H1 (cell line): Measurements from ENCODE around the gene CFAP221. TPM values are rescaled to one million over a fixed set of nuclear protein-coding genes. Genes with fewer than 3 reads are reported as not detected.
A peak's percentile ranks its signal among the peaks of the same experiment; 100 is the strongest.

Source experiments
- CTCF ChIA-PET: fragments of 300-600 bp; sonication (Branson Sonifier 250); formaldehyde crosslinking; loops from one replicate; lab custom pipeline; 2021; ENCODE audit not compliant: partially characterized antibody; lab: Charles Lee
- POLR2A ChIA-PET: fragments of 300-600 bp; sonication (Branson Sonifier 250); formaldehyde crosslinking; loops from one replicate; lab custom pipeline; 2021; ENCODE audit warnings: inconsistent platforms; ENCODE audit not compliant: partially characterized antibody; lab: Charles Lee
- DNase-seq, 2 experiments: peaks; one replicate each; pipeline versions ENCODE4 v3.0.0 to v3.0.0-alpha.2; 2010 to 2022; ENCODE audit warnings: low spot score in 2 of 2, low read depth in 1 of 2, mixed read lengths in 1 of 2
- FAIRE-seq: peaks from 2 replicates; lab custom pipeline; 2011; peaks lifted over from hg19 to GRCh38; lab: Jason Lieb, UNC
- H2AFZ ChIP-seq: 2 replicates; pipeline ENCODE4 v1.8.1; 2012; ENCODE audit warnings: low read length, inconsistent platforms
- H2AK5ac ChIP-seq: 2 replicates; pipeline ENCODE4 v1.6.1; 2013; ENCODE audit warnings: low read depth, low read length
- H2BK120ac ChIP-seq: replicated peaks from 2 replicates; pipeline ENCODE3; 2013; ENCODE audit warnings: low read depth, low read length, inconsistent platforms
- H2BK12ac ChIP-seq: 2 replicates; pipeline ENCODE4 v1.6.1; 2013; ENCODE audit warnings: low read depth, low read length
- H2BK15ac ChIP-seq: 2 replicates; pipeline ENCODE4 v1.6.1; 2013; ENCODE audit warnings: low read length
- H2BK20ac ChIP-seq: 2 replicates; pipeline ENCODE4 v1.6.1; 2013; ENCODE audit warnings: low read length
- H2BK5ac ChIP-seq: 2 replicates; pipeline ENCODE4 v1.6.1; 2013; ENCODE audit warnings: low read depth, low read length
- H3K14ac ChIP-seq: 2 replicates; pipeline ENCODE4 v1.6.1; 2013; ENCODE audit warnings: inconsistent platforms; ENCODE audit not compliant: insufficient read length
- H3K18ac ChIP-seq: 2 replicates; pipeline ENCODE4 v1.6.1; 2013; ENCODE audit warnings: low read length; ENCODE audit errors: extremely low read depth
- H3K23ac ChIP-seq: 2 replicates; pipeline ENCODE4 v1.6.1; 2013; ENCODE audit warnings: inconsistent platforms; ENCODE audit not compliant: insufficient read length
- H3K23me2 ChIP-seq: 2 replicates; pipeline ENCODE4 v1.6.1; 2013; ENCODE audit warnings: low read depth, low read length
- H3K27ac ChIP-seq: 2 replicates; pipeline ENCODE4 v1.6.1; 2011; ENCODE audit warnings: low read depth, low read length, inconsistent platforms
- H3K27me3 ChIP-seq, 4 experiments: replicated peaks in 1 of 4; 1 replicate in 1 of 4; 2 replicates in 3 of 4; pipeline versions ENCODE4 v1.6.1 to v1.8.1; 2011 to 2013; ENCODE audit warnings: low read length in 3 of 4, mild to moderate bottlenecking in 3 of 4, inconsistent platforms in 2 of 4, mixed read lengths in 2 of 4, moderate library complexity in 1 of 4; ENCODE audit not compliant: control insufficient read depth in 3 of 4, insufficient read depth in 3 of 4; ENCODE audit errors: extremely low read depth in 1 of 4
- H3K36me3 ChIP-seq, 4 experiments: 2 replicates each; pipeline versions ENCODE4 v1.6.1 to v1.8.1; 2011 to 2013; ENCODE audit warnings: mild to moderate bottlenecking in 4 of 4, low read length in 3 of 4, moderate library complexity in 2 of 4, control low read depth in 1 of 4, inconsistent platforms in 1 of 4; ENCODE audit not compliant: insufficient read depth in 4 of 4, control insufficient read depth in 2 of 4
- H3K4ac ChIP-seq: replicated peaks from 2 replicates; pipeline ENCODE3; 2013; ENCODE audit warnings: low read length, low read depth, mixed read lengths, inconsistent platforms; ENCODE audit not compliant: insufficient read length
- H3K4me1 ChIP-seq, 4 experiments: replicated peaks in 1 of 4; 1 replicate in 1 of 4; 2 replicates in 3 of 4; pipeline versions ENCODE4 v1.6.1 to v1.8.1; 2011 to 2013; ENCODE audit warnings: low read length in 3 of 4, inconsistent platforms in 2 of 4, mixed read lengths in 1 of 4; ENCODE audit not compliant: insufficient read depth in 4 of 4, control insufficient read depth in 3 of 4
- H3K4me2 ChIP-seq, 2 experiments: 2 replicates each; pipeline versions ENCODE4 v1.6.1 to v1.8.1; 2011 to 2013; ENCODE audit warnings: low read depth in 2 of 2, low read length in 2 of 2, control low read depth in 1 of 2, inconsistent platforms in 1 of 2, mild to moderate bottlenecking in 1 of 2; ENCODE audit not compliant: insufficient read depth in 1 of 2
- H3K4me3 ChIP-seq, 4 experiments: fragments of 200-600, 300-600 bp in 1 of 4; sonication (generic), shearing (Covaris generic), sonication (Bioruptor Twin) in 1 of 4; 2 replicates each; pipeline versions ENCODE4 v1.5.1 to v1.8.1; 2011 to 2016; ENCODE audit warnings: low read length in 4 of 4, low read depth in 3 of 4, control low read depth in 2 of 4, inconsistent platforms in 2 of 4, mild to moderate bottlenecking in 2 of 4, mixed read lengths in 1 of 4, moderate library complexity in 1 of 4; ENCODE audit not compliant: insufficient read depth in 2 of 4; ENCODE audit errors: extremely low read depth in 1 of 4
- H3K56ac ChIP-seq: replicated peaks from 2 replicates; pipeline ENCODE3; 2013; ENCODE audit warnings: low read depth, mild to moderate bottlenecking, mixed read lengths, low read length, inconsistent platforms; ENCODE audit not compliant: insufficient read length
- H3K79me1 ChIP-seq: 2 replicates; pipeline ENCODE4 v1.6.1; 2013; ENCODE audit warnings: low read depth, low read length, control low read depth
- H3K79me2 ChIP-seq, 2 experiments: 2 replicates each; pipeline versions ENCODE4 v1.6.1 to v1.8.1; 2012 to 2013; ENCODE audit warnings: low read length in 2 of 2, mild to moderate bottlenecking in 2 of 2, inconsistent platforms in 1 of 2; ENCODE audit not compliant: insufficient read depth in 2 of 2, control insufficient read depth in 1 of 2
- H3K9ac ChIP-seq, 4 experiments: replicated peaks in 1 of 4; 1 replicate in 1 of 4; 2 replicates in 3 of 4; pipeline versions ENCODE4 v1.6.1 to v1.8.1; 2011 to 2013; ENCODE audit warnings: low read depth in 3 of 4, low read length in 3 of 4, control low read depth in 2 of 4, mild to moderate bottlenecking in 2 of 4, moderate library complexity in 2 of 4, inconsistent platforms in 1 of 4; ENCODE audit errors: extremely low read depth in 1 of 4
- H3K9me3 ChIP-seq, 2 experiments: 2 replicates each; pipeline versions ENCODE4 v1.6.1 to v1.8.1; 2012 to 2013; ENCODE audit warnings: mild to moderate bottlenecking in 2 of 2, moderate library complexity in 2 of 2, control low read depth in 1 of 2, inconsistent platforms in 1 of 2, low read depth in 1 of 2, low read length in 1 of 2, mixed read lengths in 1 of 2; ENCODE audit not compliant: insufficient read depth in 2 of 2
- H4K20me1 ChIP-seq, 2 experiments: replicated peaks in 1 of 2; 2 replicates each; pipeline versions ENCODE3 to v1.8.1; 2011 to 2013; ENCODE audit warnings: inconsistent platforms in 2 of 2, low read length in 2 of 2, mild to moderate bottlenecking in 1 of 2; ENCODE audit not compliant: insufficient read depth in 2 of 2, control insufficient read depth in 1 of 2
- H4K5ac ChIP-seq: 2 replicates; pipeline ENCODE4 v1.6.1; 2013; ENCODE audit warnings: low read length, low read depth, mixed read lengths, inconsistent platforms; ENCODE audit not compliant: insufficient read length
- H4K8ac ChIP-seq: 2 replicates; pipeline ENCODE4 v1.8.0; 2013; ENCODE audit warnings: mild to moderate bottlenecking, moderate library complexity, low read length, inconsistent platforms; ENCODE audit not compliant: insufficient read depth; ENCODE audit errors: extremely low read depth
- H4K91ac ChIP-seq: replicated peaks from 2 replicates; pipeline ENCODE3; 2013; ENCODE audit warnings: low read length, mixed read lengths, inconsistent platforms; ENCODE audit not compliant: insufficient read length
- HDAC2 ChIP-seq, 2 experiments: fragments of 300-600 bp in 1 of 2; sonication (generic) in 1 of 2; IDR thresholded peaks; 2 replicates each; pipeline ENCODE4 v1.6.1; 2011 to 2012; ENCODE audit warnings: low read depth in 2 of 2, low read length in 2 of 2, mild to moderate bottlenecking in 2 of 2, moderate library complexity in 2 of 2, borderline replicate concordance in 1 of 2, inconsistent platforms in 1 of 2
- RAD21 ChIP-seq, 2 experiments: IDR thresholded peaks in 1 of 2; conservative IDR thresholded peaks in 1 of 2; 2 replicates each; pipeline ENCODE4 v1.6.1; 2011; ENCODE audit warnings: low read depth in 2 of 2, low read length in 2 of 2, improper control_type of control experiment in 1 of 2, inconsistent platforms in 1 of 2, mild to moderate bottlenecking in 1 of 2, moderate library complexity in 1 of 2
- SUZ12 ChIP-seq: fragments of 200-600 bp; sonication (generic); IDR thresholded peaks from 2 replicates; pipeline ENCODE4 v1.6.1; 2012; ENCODE audit warnings: mild to moderate bottlenecking, inconsistent platforms, low read length, moderate library complexity, mixed read lengths
- WGBS, 2 experiments: shearing (Covaris generic) in 1 of 2; methylation state at CpG; one replicate each; pipeline versions ENCODE4 v1.1.6 to v1.1.7; 2013 to 2015; ENCODE audit warnings: low lambda C conversion rate in 2 of 2, mixed read lengths in 2 of 2, inconsistent platforms in 1 of 2, low coverage in 1 of 2, missing lambda C conversion rate in 1 of 2; ENCODE audit not compliant: insufficient replicate concordance in 2 of 2, insufficient coverage in 1 of 2, insufficient read length in 1 of 2; ENCODE audit errors: extremely low coverage in 1 of 2, missing lambda C conversion rate in 1 of 2; 5-methylcytosine and 5-hydroxymethylcytosine counted together
- polyA plus RNA-seq, 7 experiments: library from polyadenylated mRNA; depleted of rRNA in 3 of 7; stranded (reverse) in 5 of 7; unstranded in 2 of 7; fragments of >200 nt in 5 of 7; fragments of 200-250 nt in 2 of 7; gene quantifications; 1 replicate in 5 of 7; 2 replicates in 1 of 7; 4 replicates in 1 of 7; pipeline versions ENCODE4 v1.2.1 to v1.2.3, GENCODE V29; 2011 to 2013; ENCODE audit warnings: missing spikeins in 2 of 7, mixed read lengths in 2 of 7
- total RNA-seq: library from RNA; stranded (reverse); fragmentation: NEBNext Ultra II Directional; extraction: Animal tissue kit (Norgen Biotek cat#: 25700); gene quantifications from 2 replicates; pipeline ENCODE4 v1.2.1, GENCODE V29; 2021
- TF ChIP-seq, protein P1 (sequence below), 3 experiments: IDR thresholded peaks; 1 replicate in 2 of 3; 2 replicates in 1 of 3; pipeline versions ENCODE4 v1.5.1 to v1.6.1; 2011; ENCODE audit warnings: low read length in 3 of 3, mild to moderate bottlenecking in 3 of 3, inconsistent platforms in 2 of 3, low read depth in 1 of 3, moderate library complexity in 1 of 3; ENCODE audit not compliant: insufficient read depth in 1 of 3; ENCODE audit errors: control extremely low read depth in 1 of 3

CFAP221 gene
- total and polyA plus RNA-seq, 2 of the 8 experiments (the other 6 are each of a cell fraction or from before 2014, with no cell fraction given), result 0.14 to 0.71 TPM

DNA sequence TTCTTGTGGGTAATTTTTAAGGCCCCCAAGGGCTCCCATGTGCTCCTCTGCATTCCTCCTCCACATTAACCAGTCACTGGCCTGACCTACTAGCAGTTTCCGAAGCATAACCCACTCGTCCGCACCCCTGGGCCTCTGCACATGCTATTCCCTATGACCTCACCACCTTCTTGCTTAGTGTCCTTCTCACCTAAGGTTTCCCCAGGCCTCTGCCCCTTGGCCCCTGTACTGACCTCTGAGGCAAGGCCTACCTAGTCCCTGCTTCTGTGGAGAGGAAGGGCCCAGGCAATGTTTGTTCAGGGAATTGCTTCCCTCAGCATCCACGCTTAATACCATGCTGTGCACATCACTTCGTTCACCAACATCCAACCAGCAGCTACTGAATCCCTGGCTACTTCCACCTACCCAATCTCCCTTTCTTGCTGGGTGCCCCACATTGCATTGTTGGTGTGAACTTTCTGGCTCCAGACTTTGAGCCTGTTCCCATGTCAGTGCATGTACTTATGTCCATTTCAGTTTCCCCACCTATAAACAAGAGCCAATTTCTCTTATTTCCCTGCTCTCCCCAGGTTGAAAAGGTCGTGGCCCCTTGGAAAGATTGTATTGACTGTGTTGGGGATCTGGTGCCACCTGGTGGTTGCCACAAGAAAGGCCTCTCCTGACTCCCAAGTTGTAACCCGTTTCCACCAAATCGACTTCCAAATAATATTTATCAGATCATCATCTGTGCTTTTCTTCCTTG, 115.5 kb downstream of the CFAP221 start:
- WGBS, 2 experiments, result 73% methylated on average over 8 of the region's 8 CpGs; no CpG with 5 or more reads in 1 of the 2 experiments
- Histone ChIP-seq H3K36me3 (no peaks in the 10 kb centered on the region), H2BK120ac (no peak overlapping the region), H2AFZ (0 out of 2 replicates have a peak overlapping the region, but pooled peaks have one; percentile 47), H3K9me3 (no peaks in the 10 kb centered on the region; a peak in 1 of 4 replicates), H3K4me1 (no peaks in the 10 kb centered on the region), H3K23me2 (no peaks in the 10 kb centered on the region), H2AK5ac (no peak overlapping the region), H4K8ac (no peak overlapping the region), H3K4ac (no peak overlapping the region), H3K18ac (no peak overlapping the region), H3K56ac (no peak overlapping the region), H2BK12ac (no peak overlapping the region), H3K14ac (no peak overlapping the region), H3K79me2 (no peaks in the 10 kb centered on the region), H3K4me3 (no peak overlapping the region), H4K20me1 (no peaks in the 10 kb centered on the region), H2BK20ac (no peak overlapping the region), H3K27ac (no peak overlapping the region), H4K5ac (no peak overlapping the region), H3K4me2 (no peak overlapping the region), H4K91ac (no peak overlapping the region), H2BK15ac (no peak overlapping the region), H3K23ac (no peak overlapping the region), H3K27me3 (no peaks in the 10 kb centered on the region), H3K79me1 (no peaks in the 10 kb centered on the region), H3K9ac (no peak overlapping the region), H2BK5ac (no peak overlapping the region)
- POLR2A ChIA-PET, result no interaction called here
- FAIRE-seq, result peak; percentile 82
- CTCF ChIA-PET, result interaction anchor here (0.6 to 10.6 kb wide), 19 partner anchors 9 to 297 kb away, joined by 3 to 86 read pairs (median 3); partner anchors contain the start of genes CFAP221 and SCTR
- DNase-seq, result peak in 1 of 2 experiments; percentile 80
- TF ChIP-seq SUZ12 (no peak), RAD21 (IDR thresholded peaks at IDR 0.05 in 1 of 2, conservative IDR thresholded peaks at IDR 0.05 in 1 of 2; ENCODE audit: low read depth in 2 of 2, low read length in 2 of 2) (peak; percentile 83 to 86), HDAC2 (IDR thresholded peaks at IDR 0.05; ENCODE audit: borderline replicate concordance in 1 of 2, low read depth in 2 of 2, low read length in 2 of 2) (no peak)
- TF ChIP-seq, protein P1, sequence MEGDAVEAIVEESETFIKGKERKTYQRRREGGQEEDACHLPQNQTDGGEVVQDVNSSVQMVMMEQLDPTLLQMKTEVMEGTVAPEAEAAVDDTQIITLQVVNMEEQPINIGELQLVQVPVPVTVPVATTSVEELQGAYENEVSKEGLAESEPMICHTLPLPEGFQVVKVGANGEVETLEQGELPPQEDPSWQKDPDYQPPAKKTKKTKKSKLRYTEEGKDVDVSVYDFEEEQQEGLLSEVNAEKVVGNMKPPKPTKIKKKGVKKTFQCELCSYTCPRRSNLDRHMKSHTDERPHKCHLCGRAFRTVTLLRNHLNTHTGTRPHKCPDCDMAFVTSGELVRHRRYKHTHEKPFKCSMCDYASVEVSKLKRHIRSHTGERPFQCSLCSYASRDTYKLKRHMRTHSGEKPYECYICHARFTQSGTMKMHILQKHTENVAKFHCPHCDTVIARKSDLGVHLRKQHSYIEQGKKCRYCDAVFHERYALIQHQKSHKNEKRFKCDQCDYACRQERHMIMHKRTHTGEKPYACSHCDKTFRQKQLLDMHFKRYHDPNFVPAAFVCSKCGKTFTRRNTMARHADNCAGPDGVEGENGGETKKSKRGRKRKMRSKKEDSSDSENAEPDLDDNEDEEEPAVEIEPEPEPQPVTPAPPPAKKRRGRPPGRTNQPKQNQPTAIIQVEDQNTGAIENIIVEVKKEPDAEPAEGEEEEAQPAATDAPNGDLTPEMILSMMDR (IDR thresholded peaks at IDR 0.05; ENCODE audit: control extremely low read depth in 1 of 3, insufficient read depth in 1 of 3, low read depth in 1 of 3, low read length in 3 of 3), result peak; percentile 77 to 85 (median 78)
